Epithelial cell of alveolus of lung (primary cell): ENCODE results near the gene MIF4GD. TPM values are rescaled to one million over a fixed set of nuclear protein-coding genes. Genes with fewer than 3 reads are reported as not detected.

Source experiments
- total RNA-seq: library from RNA; depleted of rRNA; stranded (reverse); fragments of >200 nt; gene quantifications from 2 replicates; pipeline ENCODE4 v1.2.1, GENCODE V29; 2015

The MIF4GD gene
- total RNA-seq = 5.8 and 8.0 TPM in 2 replicates

GRCh38 chr17:75270966-75271232 lies at the start of gene MIF4GD:
MIF4GD (minus strand) TSS chr17:75271231; CDS start chr17:75270195, 1,036 bp downstream.

GRCh38 chr17:75289115-75289831 lies 18.2 kb upstream of the MIF4GD start, which contains the start of gene SLC25A19:
SLC25A19 (minus strand) TSS chr17:75289433; CDS start chr17:75286764, 2,669 bp downstream.

GRCh38 chr17:75261336-75262111 lies 9.5 kb downstream of the MIF4GD start, which contains the start of the genes GGA3 and MRPS7:
GGA3 (minus strand) TSS chr17:75261606; CDS start chr17:75261587, 19 bp downstream.
MRPS7 (plus strand) TSS chr17:75261879; CDS start chr17:75261901, 22 bp downstream.

Other genes starting within 250 kb of the MIF4GD start
- 169 and 302 TPM in 2 replicates for gene ATP5PD, start 224.3 kb downstream of the MIF4GD start, total RNA-seq
- gene KCTD2, start 224.0 kb downstream of the MIF4GD start, total RNA-seq = 8.3 and 13.8 TPM in 2 replicates
- 12.7 and 19.1 TPM in 2 replicates for gene SLC16A5, start 183.3 kb downstream of the MIF4GD start, total RNA-seq
- gene ARMC7, start 161.3 kb downstream of the MIF4GD start, total RNA-seq = 2.5 and 13.3 TPM in 2 replicates
- 83.4 and 139 TPM in 2 replicates for gene NT5C, start 139.5 kb downstream of the MIF4GD start, total RNA-seq
- 105 and 339 TPM in 2 replicates for gene JPT1, start 116.7 kb downstream of the MIF4GD start, total RNA-seq
- gene SUMO2, start 88.3 kb downstream of the MIF4GD start, total RNA-seq = 108 and 122 TPM in 2 replicates
- gene NUP85, start 65.6 kb downstream of the MIF4GD start, total RNA-seq = 26.8 and 38.6 TPM in 2 replicates
- gene GGA3, start 9.6 kb downstream of the MIF4GD start, total RNA-seq = 13.3 and 15.5 TPM in 2 replicates
- 43.4 and 53.0 TPM in 2 replicates for gene MRPS7, start 9.4 kb downstream of the MIF4GD start, total RNA-seq
- gene SLC25A19, start 18.2 kb upstream of the MIF4GD start, total RNA-seq = 3.0 and 10.2 TPM in 2 replicates
- 76.8 and 82.6 TPM in 2 replicates for gene GRB2, start 134.4 kb upstream of the MIF4GD start, total RNA-seq
- 40.6 and 56.9 TPM in 2 replicates for gene TMEM94, start 185.4 kb upstream of the MIF4GD start, total RNA-seq
- gene CASKIN2, start 244.3 kb upstream of the MIF4GD start, total RNA-seq = 6.7 and 8.1 TPM in 2 replicates
- gene TSEN54, start 245.3 kb upstream of the MIF4GD start, total RNA-seq = 13.6 and 22.1 TPM in 2 replicates